Loucy (cell line): ENCODE measurements around the gene LRRC27.
"Not testable (repeated sequence)": the region's sequence is repeated elsewhere in the genome, so short reads cannot be mapped to it uniquely, and the experiment has no call there.

Source experiments
- H2AFZ ChIP-seq: fragments of 200-600 bp; sonication (generic); 2 replicates; pipeline ENCODE4 v1.6.0; 2016; ENCODE audit warnings: antibody characterized with exemption, mild to moderate bottlenecking, low read length, moderate library complexity
- H3F3A ChIP-seq: fragments of 200-600 bp; 2 replicates; pipeline ENCODE4 v1.6.0; 2016; ENCODE audit warnings: antibody characterized with exemption, low read depth, mild to moderate bottlenecking
- H3K27me3 ChIP-seq: fragments of 200-600 bp; sonication (generic); 2 replicates; pipeline ENCODE4 v1.6.1; 2014; ENCODE audit warnings: low read length, mild to moderate bottlenecking; ENCODE audit not compliant: insufficient read depth, poor library complexity, severe bottlenecking
- H3K36me3 ChIP-seq: fragments of 200-600 bp; sonication (generic); 2 replicates; pipeline ENCODE4 v1.6.1; 2016; ENCODE audit warnings: low read length; ENCODE audit not compliant: insufficient read depth
- H3K4me1 ChIP-seq: fragments of 200-600 bp; sonication (generic); 2 replicates; pipeline ENCODE4 v1.5.1; 2014; ENCODE audit warnings: low read length, mild to moderate bottlenecking; ENCODE audit not compliant: insufficient read depth, poor library complexity, severe bottlenecking
- H3K4me2 ChIP-seq: fragments of 200-600 bp; sonication (generic); 2 replicates; pipeline ENCODE4 v1.6.0; 2014; ENCODE audit warnings: antibody characterized with exemption, low read length, low read depth, mild to moderate bottlenecking; ENCODE audit not compliant: poor library complexity, severe bottlenecking
- H3K4me3 ChIP-seq: fragments of 200-600 bp; sonication (generic); 2 replicates; pipeline ENCODE4 v1.5.1; 2014; ENCODE audit warnings: low read length, mild to moderate bottlenecking, mixed read lengths; ENCODE audit not compliant: poor library complexity, severe bottlenecking
- H3K79me2 ChIP-seq: fragments of 200-600 bp; sonication (generic); 2 replicates; pipeline ENCODE4 v1.6.1; 2014; ENCODE audit warnings: low read length; ENCODE audit not compliant: insufficient read depth
- H3K9ac ChIP-seq: fragments of 200-600 bp; sonication (generic); 2 replicates; pipeline ENCODE4 v1.6.0; 2014; ENCODE audit warnings: mild to moderate bottlenecking, low read depth, low read length, moderate library complexity; ENCODE audit not compliant: poor library complexity, severe bottlenecking
- H3K9me2 ChIP-seq: fragments of 200-600 bp; sonication (generic); replicated peaks from 2 replicates; pipeline ENCODE4 v1.6.1; 2016; ENCODE audit warnings: low read depth, low read length, mixed read lengths
- H3K9me3 ChIP-seq: fragments of 200-600 bp; sonication (generic); 2 replicates; pipeline ENCODE4 v1.6.1; 2014; ENCODE audit warnings: mild to moderate bottlenecking, antibody characterized with exemption, low read length, low read depth; ENCODE audit not compliant: insufficient read depth
- H4K20me1 ChIP-seq: fragments of 200-600 bp; sonication (generic); 2 replicates; pipeline ENCODE4 v1.6.0; 2014; ENCODE audit warnings: antibody characterized with exemption, low read length, mild to moderate bottlenecking; ENCODE audit not compliant: insufficient read depth, poor library complexity, severe bottlenecking
- CTCF ChIP-seq: fragments of 200-600 bp; sonication (generic); conservative IDR thresholded peaks from 2 replicates; pipeline ENCODE4 v1.5.1; 2014; ENCODE audit warnings: mild to moderate bottlenecking, antibody characterized with exemption, low read length
- EZH2phosphoT487 ChIP-seq: fragments of 200-600 bp; IDR thresholded peaks from 2 replicates; pipeline ENCODE4 v1.6.1; 2018; ENCODE audit warnings: antibody characterized with exemption, mild to moderate bottlenecking, moderate library complexity, borderline replicate concordance

LRRC27 gene

DNA sequence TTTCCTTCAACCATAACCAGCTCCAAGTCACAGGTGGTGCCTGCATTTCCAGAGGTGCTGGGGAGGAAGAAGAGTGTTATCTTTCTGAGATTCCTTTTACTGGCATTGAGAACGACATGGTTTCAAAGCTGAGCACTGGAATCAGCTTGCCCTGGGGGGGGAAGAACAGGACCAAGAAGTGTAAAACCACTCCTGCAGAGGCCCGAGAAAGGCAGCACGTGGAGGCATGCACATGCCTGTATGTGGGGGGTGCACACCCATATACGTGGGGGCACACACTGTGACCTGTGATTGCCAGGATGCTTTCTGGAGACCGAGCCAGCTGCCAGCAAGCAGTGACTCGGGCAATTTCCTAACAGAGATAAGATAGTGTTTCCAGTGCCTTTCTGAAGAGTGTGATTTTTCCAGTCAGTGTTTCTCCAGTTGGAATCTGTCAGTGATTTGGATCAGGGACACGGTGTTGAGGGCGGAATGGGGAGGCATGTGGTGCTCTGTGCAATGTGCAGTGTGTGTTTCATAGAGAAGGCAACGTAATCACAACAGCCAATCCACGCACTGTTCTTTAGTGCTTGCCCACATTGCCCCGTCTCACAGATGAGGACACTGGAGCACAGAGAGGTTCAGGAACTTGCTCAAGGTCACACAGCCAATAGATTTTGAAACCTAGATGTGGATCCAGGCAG lies 4.2 kb downstream of the LRRC27 start:
- Histone ChIP-seq H2AFZ (no peak overlapping the region), H3K27me3 (peaks cover 3% of the 10 kb centered on the region), H3K4me3 (peak overlapping the region; percentile 78), H3K36me3 (no peaks in the 10 kb centered on the region), H3K9me2 (no peaks in the 10 kb centered on the region), H3F3A (peaks cover 7% of the 10 kb centered on the region), H4K20me1 (no peaks in the 10 kb centered on the region), H3K79me2 (peaks cover 31% of the 10 kb centered on the region), H3K9ac (peak overlapping the region; percentile 87), H3K4me1 (peaks cover 45% of the 10 kb centered on the region), H3K4me2 (peak overlapping the region; percentile 97), H3K9me3 (no peaks in the 10 kb centered on the region)
- TF ChIP-seq EZH2phosphoT487 (no peak), CTCF (no peak)

- H3F3A ChIP-seq, result peaks cover 7% of the 10 kb centered on the region
- no peak for TF ChIP-seq EZH2phosphoT487
- no peak for TF ChIP-seq CTCF
- H3K79me2 ChIP-seq, result peaks cover 27% of the 10 kb centered on the region; the same call in 1 of the 2 replicates
- no peaks in the 10 kb centered on the region for H3K27me3 ChIP-seq
- peak overlapping the region; percentile 78 for H3K4me3 ChIP-seq
- H3K4me2 ChIP-seq, result peak overlapping the region; percentile 97
- H3K4me1 ChIP-seq, result peaks cover 45% of the 10 kb centered on the region
- no peaks in the 10 kb centered on the region for H3K9me3 ChIP-seq
- no peaks in the 10 kb centered on the region for H3K36me3 ChIP-seq
- H2AFZ ChIP-seq, result peak overlapping the region; percentile 76
- H3K9me2 ChIP-seq, result no peaks in the 10 kb centered on the region
- no peaks in the 10 kb centered on the region for H4K20me1 ChIP-seq
- H3K9ac ChIP-seq, result peak overlapping the region; percentile 87
Observed at GRCh38 chr10:132336919-132337407, 5.0 kb downstream of the LRRC27 start.

DNA sequence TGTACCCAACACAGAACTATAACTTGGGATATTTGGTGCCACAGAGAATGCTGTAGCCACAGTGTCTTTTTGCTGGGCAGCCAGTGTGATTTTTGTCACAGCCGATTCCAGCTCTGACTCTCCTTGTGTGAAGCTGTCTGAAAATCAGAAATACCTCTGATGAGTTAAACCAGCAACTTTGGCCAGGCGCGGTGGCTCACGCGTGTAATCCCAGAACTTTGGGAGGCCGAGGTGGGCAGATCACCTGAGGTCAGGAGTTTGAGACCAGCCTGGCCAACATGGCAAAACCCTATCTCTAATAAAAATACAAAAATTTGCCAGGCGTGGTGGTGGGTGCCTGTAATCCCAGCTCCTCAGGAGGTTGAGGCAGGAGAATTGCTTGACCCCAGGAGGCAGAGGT lies 5.9 kb downstream of the LRRC27 start:
- H3F3A ChIP-seq, H3K9me3 ChIP-seq, H2AFZ ChIP-seq, H3K9me2 ChIP-seq, H3K36me3 ChIP-seq, H3K27me3 ChIP-seq, H4K20me1 ChIP-seq: not testable (repeated sequence)
- H3K4me1 ChIP-seq, result peaks cover 39% of the 10 kb centered on the region
- peak overlapping the region; percentile 78 for H3K4me3 ChIP-seq
- peak overlapping the region; percentile 87 for H3K9ac ChIP-seq
- peaks cover 21% of the 10 kb centered on the region; the same call in 1 of the 2 replicates for H3K79me2 ChIP-seq
- H3K4me2 ChIP-seq, result peak overlapping the region; percentile 97

DNA sequence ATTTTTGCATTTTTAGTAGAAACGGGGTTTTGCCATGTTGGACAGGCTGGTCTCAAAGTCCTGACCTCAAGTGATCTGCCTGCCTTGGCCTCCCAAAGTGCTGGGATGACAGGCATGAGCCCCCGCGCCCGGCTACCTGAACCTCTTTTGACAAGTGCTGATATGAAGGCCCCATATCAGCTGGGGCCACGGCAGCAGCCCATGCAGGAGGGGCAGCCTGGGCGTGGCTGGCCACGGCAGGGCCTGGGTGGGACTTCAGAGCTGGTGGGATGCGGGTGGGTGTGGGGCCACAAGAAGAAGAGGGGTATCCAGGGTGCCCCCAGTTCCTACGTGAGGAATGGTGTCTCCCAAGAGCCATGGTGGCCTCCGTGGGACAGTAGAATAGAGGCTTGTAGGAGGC lies 6.9 kb downstream of the LRRC27 start:
- H3K4me3 ChIP-seq, result no peak overlapping the region

More for the DNA sequence above, 6.9 kb downstream of the LRRC27 start:
- H3K4me1 ChIP-seq, result peaks cover 30% of the 10 kb centered on the region
- no peaks in the 10 kb centered on the region for H3K9me2 ChIP-seq
- peaks cover 7% of the 10 kb centered on the region for H3F3A ChIP-seq
- H3K79me2 ChIP-seq, result peaks cover 21% of the 10 kb centered on the region; the same call in 1 of the 2 replicates
- H3K4me2 ChIP-seq, result no peak overlapping the region
- H2AFZ ChIP-seq, result no peak overlapping the region
- no peaks in the 10 kb centered on the region for H3K27me3 ChIP-seq
- no peak overlapping the region for H3K9ac ChIP-seq
- TF ChIP-seq CTCF, result no peak
- no peak for TF ChIP-seq EZH2phosphoT487
- no peaks in the 10 kb centered on the region for H3K9me3 ChIP-seq
- H3K36me3 ChIP-seq, result no peaks in the 10 kb centered on the region
- no peaks in the 10 kb centered on the region for H4K20me1 ChIP-seq
